ENCODE measurements around the gene ANKRD11. TPM values are rescaled to one million over a fixed set of nuclear protein-coding genes. Genes with fewer than 3 reads are reported as not detected.
"Not testable (repeated sequence)": the region's sequence is repeated elsewhere in the genome, so short reads cannot be mapped to it uniquely, and the experiment has no call there.

The ANKRD11 gene
- total RNA-seq, 1 experiment from 2014 or later: 297 TPM

DNA sequence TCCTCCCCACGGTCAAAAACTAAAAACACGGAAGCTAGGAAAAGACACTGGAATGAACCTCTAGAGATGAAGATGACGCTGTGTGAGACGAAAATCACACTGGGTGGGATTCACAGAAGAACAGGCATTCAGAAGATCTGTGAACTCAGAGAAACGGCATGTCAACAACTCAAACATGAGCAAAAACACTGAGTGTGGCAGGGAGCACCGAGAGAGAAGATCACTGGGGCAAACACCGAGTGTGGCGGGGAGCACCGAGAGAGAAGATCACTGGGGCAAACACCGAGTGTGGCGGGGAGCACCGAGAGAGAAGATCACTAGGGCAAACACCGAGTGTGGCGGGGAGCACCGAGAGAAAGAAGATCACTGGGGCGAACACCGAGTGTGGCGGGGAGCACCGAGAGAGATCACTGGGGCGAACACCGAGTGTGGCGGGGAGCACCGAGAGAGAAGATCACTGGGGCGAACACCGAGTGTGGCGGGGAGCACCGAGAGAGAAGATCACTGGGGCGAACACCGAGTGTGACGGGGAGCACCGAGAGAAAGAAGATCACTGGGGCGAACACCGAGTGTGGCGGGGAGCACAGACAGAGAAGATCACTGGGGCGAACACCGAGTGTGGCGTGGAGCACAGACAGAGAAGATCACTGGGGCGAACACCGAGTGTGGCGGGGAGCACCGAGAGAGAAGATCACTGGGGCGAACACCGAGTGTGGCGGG lies 100.7 kb downstream of the ANKRD11 start:
- H3K4me3 Mint-ChIP-seq (ENCODE audit: unreplicated experiment); H3K9me3 Mint-ChIP-seq (ENCODE audit: unreplicated experiment); CTCF ChIA-PET; BruUV-seq (replicated peaks); H3K4me3 ChIP-seq (ENCODE audit: low read depth, low read length); POLR2A ChIA-PET; H3K27me3 ChIP-seq (replicated peaks; ENCODE audit: control insufficient read depth, insufficient read depth, low read length); H3K9me3 ChIP-seq; H3K36me3 ChIP-seq (ENCODE audit: control insufficient read depth, insufficient read depth, low read length); DNase-seq; H3K27ac Mint-ChIP-seq (ENCODE audit: unreplicated experiment); intact Hi-C loops (cut with micrococcal nuclease; ENCODE audit: unreplicated experiment); H3K27me3 Mint-ChIP-seq (ENCODE audit: insufficient read depth, unreplicated experiment): not testable (repeated sequence)
- peaks cover 13% of the 10 kb centered on the region; the same call in 1 of the 2 replicates for H3K4me1 ChIP-seq
- peaks cover 92% of the 10 kb centered on the region for H3K36me3 Mint-ChIP-seq (ENCODE audit: insufficient read depth, unreplicated experiment)
- H3K4me1 Mint-ChIP-seq (ENCODE audit: low read depth, unreplicated experiment): peaks cover 20% of the 10 kb centered on the region

GRCh38 chr16:89388536-89388935 lies 101.8 kb downstream of the ANKRD11 start:
- Histone ChIP-seq H3K4me1 (peaks cover 20% of the 10 kb centered on the region), H3K4me3 (ENCODE audit: low read depth, low read length) (no peak overlapping the region), H3K9me3 (no peaks in the 10 kb centered on the region), H3K36me3 (ENCODE audit: control insufficient read depth, insufficient read depth, low read length) (peaks cover 1% of the 10 kb centered on the region; the same call in 1 of the 2 replicates), H3K27me3 (replicated peaks; ENCODE audit: control insufficient read depth, insufficient read depth, low read length) (no peaks in the 10 kb centered on the region)
- ChIA-PET POLR2A (no interaction called here), CTCF (interaction anchor here (0.6 kb wide), 1 partner anchor 89 kb away, joined by 3 read pairs; no protein-coding TSS in a partner anchor)
- no peak for TF ChIP-seq CTCF (IDR thresholded peaks at IDR 0.05; ENCODE audit: insufficient read depth in 1 of 2, low read depth in 1 of 2, low read length in 1 of 2, severe bottlenecking in 1 of 2, unreplicated experiment in 1 of 2)
- no peaks in the 10 kb centered on the region for H3K27me3 Mint-ChIP-seq (ENCODE audit: insufficient read depth, unreplicated experiment)
- peak overlapping the region; percentile 56 for H3K27ac Mint-ChIP-seq (ENCODE audit: unreplicated experiment)
- peaks cover 87% of the 10 kb centered on the region for H3K36me3 Mint-ChIP-seq (ENCODE audit: insufficient read depth, unreplicated experiment)
- no TSS peak for BruUV-seq (replicated peaks)
- H3K9me3 Mint-ChIP-seq (ENCODE audit: unreplicated experiment): no peaks in the 10 kb centered on the region
- intact Hi-C loops (cut with micrococcal nuclease; ENCODE audit: unreplicated experiment): no loop called here
- peaks cover 30% of the 10 kb centered on the region for H3K4me1 Mint-ChIP-seq (ENCODE audit: low read depth, unreplicated experiment)
- DNase-seq: no peak
- no peak overlapping the region for H3K4me3 Mint-ChIP-seq (ENCODE audit: unreplicated experiment)

DNA sequence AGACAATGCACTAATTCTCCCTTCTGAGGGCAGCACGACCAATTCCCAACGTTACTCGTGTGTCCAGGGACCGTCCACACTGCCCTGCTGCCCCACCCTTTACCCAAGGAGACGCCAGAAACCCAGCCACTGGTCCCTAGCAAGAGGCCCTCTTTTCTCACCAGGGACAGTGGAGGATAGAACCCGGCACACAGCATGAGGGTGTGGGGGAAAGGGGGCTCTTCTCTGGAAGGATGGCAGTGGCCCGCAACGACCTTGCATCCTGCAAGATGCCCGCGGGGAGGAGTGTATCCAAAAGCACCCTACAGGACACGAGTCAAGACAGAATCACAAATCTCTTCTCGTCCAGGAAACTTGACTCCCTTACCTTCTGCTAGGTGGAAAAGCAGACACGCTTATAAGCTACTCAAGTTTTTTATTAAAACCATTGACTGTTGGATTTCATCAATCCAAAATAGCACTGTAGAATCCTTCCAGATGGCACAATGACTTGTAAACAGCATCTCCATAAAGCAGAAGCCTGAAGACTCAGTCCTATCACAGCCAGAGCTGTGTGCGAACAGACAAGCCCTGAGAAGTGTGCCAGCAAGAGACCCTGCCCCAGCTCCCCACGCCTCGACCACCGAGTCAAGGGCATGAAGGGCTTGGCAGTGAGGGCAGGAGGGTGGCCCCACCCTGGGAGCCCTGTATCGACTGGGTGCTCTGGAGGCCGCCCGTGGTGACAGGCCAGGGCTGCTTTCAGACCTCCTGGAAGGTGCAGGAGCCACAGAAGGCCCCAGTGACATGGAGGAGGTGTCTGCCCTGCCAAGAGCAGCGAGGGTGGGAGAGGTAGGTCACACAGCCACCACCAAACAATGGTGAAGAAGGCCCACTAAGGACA lies 103.8 kb downstream of the ANKRD11 start:
- Mint-ChIP-seq H3K4me1 (ENCODE audit: low read depth, unreplicated experiment) (peaks cover 39% of the 10 kb centered on the region), H3K9me3 (ENCODE audit: unreplicated experiment) (no peaks in the 10 kb centered on the region), H3K27ac (ENCODE audit: unreplicated experiment) (peak overlapping the region; percentile 63), H3K36me3 (ENCODE audit: insufficient read depth, unreplicated experiment) (peaks cover 88% of the 10 kb centered on the region), H3K4me3 (ENCODE audit: unreplicated experiment) (no peak overlapping the region), H3K27me3 (ENCODE audit: insufficient read depth, unreplicated experiment) (no peaks in the 10 kb centered on the region)
- Histone ChIP-seq H3K4me1 (peaks cover 21% of the 10 kb centered on the region), H3K9me3 (no peaks in the 10 kb centered on the region), H3K27me3 (replicated peaks; ENCODE audit: control insufficient read depth, insufficient read depth, low read length) (no peaks in the 10 kb centered on the region), H3K36me3 (ENCODE audit: control insufficient read depth, insufficient read depth, low read length) (0 out of 2 replicates have a peak, but pooled peaks cover 1% of the 10 kb centered on the region), H3K4me3 (ENCODE audit: low read depth, low read length) (no peak overlapping the region)
- BruUV-seq (replicated peaks): no TSS peak
- ChIA-PET POLR2A (no interaction called here), CTCF (no interaction called here)
- no peak for DNase-seq
- TF ChIP-seq CTCF (IDR thresholded peaks at IDR 0.05; ENCODE audit: insufficient read depth in 1 of 2, low read depth in 1 of 2, low read length in 1 of 2, severe bottlenecking in 1 of 2, unreplicated experiment in 1 of 2): no peak
- intact Hi-C loops (cut with micrococcal nuclease; ENCODE audit: unreplicated experiment): no loop called here

All from Caco-2 (cell line).